ENCODE results near the gene CDK11A. TPM values are rescaled to one million over a fixed set of nuclear protein-coding genes. Genes with fewer than 3 reads are reported as not detected.

The CDK11A gene
- total RNA-seq, 1 experiment from 2014 or later: 36.2 TPM

Other genes starting within 250 kb of the CDK11A start
- gene ATAD3A, start 212.2 kb downstream of the CDK11A start, total RNA-seq (2022): 46.2 and 54.4 TPM in 2 replicates
- 5.0 and 5.1 TPM in 2 replicates for gene TMEM240, start 183.7 kb downstream of the CDK11A start, total RNA-seq (2022)
- gene SSU72, start 149.5 kb downstream of the CDK11A start, total RNA-seq (2022): 105 and 117 TPM in 2 replicates
- 3.5 and 4.7 TPM in 2 replicates for gene FNDC10, start 124.2 kb downstream of the CDK11A start, total RNA-seq (2022)
- gene MIB2, start 108.9 kb downstream of the CDK11A start, total RNA-seq (2022): 50.0 and 50.3 TPM in 2 replicates
- gene MMP23B, start 92.2 kb downstream of the CDK11A start, total RNA-seq (2022): 1.6 and 1.9 TPM in 2 replicates
- 24.2 and 24.9 TPM in 2 replicates for gene CDK11B, start 65.4 kb downstream of the CDK11A start, total RNA-seq (2022)
- gene SLC35E2B, start 31.6 kb downstream of the CDK11A start, total RNA-seq (2022): 39.3 and 40.2 TPM in 2 replicates
- gene NADK, start 54.1 kb upstream of the CDK11A start, total RNA-seq (2022): 92.2 and 103 TPM in 2 replicates
- 251 and 252 TPM in 2 replicates for gene GNB1, start 166.7 kb upstream of the CDK11A start, total RNA-seq (2022)
- 0.59 and 1.3 TPM in 2 replicates for gene CALML6, start 190.9 kb upstream of the CDK11A start, total RNA-seq (2022)
- 0.64 and 1.1 TPM in 2 replicates for gene TMEM52, start 194.9 kb upstream of the CDK11A start, total RNA-seq (2022)

Measured in Calu3 (cell line).